Activated naive CD8-positive, alpha-beta T cell treated with anti-CD3 and anti-CD28 coated beads for 36 hours (primary cell): ENCODE data around the gene CENPS. TPM values are rescaled to one million over a fixed set of nuclear protein-coding genes. Genes with fewer than 3 reads are reported as not detected.

ENCODE experiments used
- DNase-seq: peaks from one replicate; pipeline ENCODE4 v3.0.0; 2021
- H3K27ac Mint-ChIP-seq: one replicate; pipeline ENCODE4 v1.8.0; 2022; ENCODE audit warnings: mild to moderate bottlenecking, moderate library complexity, mixed read lengths
- H3K27me3 Mint-ChIP-seq: one replicate; pipeline ENCODE4 v1.8.0; 2022; ENCODE audit warnings: mild to moderate bottlenecking, mixed read lengths
- H3K36me3 Mint-ChIP-seq: one replicate; pipeline ENCODE4 v1.8.0; 2021; ENCODE audit warnings: mild to moderate bottlenecking, mixed read lengths
- H3K4me1 Mint-ChIP-seq: one replicate; pipeline ENCODE4 v1.8.0; 2021; ENCODE audit warnings: mixed read lengths
- H3K4me3 Mint-ChIP-seq: one replicate; pipeline ENCODE4 v1.8.0; 2022; ENCODE audit warnings: mild to moderate bottlenecking, moderate library complexity, mixed read lengths
- H3K9me3 Mint-ChIP-seq: one replicate; pipeline ENCODE4 v1.8.0; 2022; ENCODE audit warnings: mixed read lengths
- total RNA-seq, 2 experiments: library from RNA; stranded (reverse); gene quantifications; one replicate each; pipeline ENCODE4 v1.2.3, GENCODE V29; 2021

CENPS gene
- total RNA-seq, 2 experiments from 2014 or later: 28.5 to 30.6 TPM

DNA sequence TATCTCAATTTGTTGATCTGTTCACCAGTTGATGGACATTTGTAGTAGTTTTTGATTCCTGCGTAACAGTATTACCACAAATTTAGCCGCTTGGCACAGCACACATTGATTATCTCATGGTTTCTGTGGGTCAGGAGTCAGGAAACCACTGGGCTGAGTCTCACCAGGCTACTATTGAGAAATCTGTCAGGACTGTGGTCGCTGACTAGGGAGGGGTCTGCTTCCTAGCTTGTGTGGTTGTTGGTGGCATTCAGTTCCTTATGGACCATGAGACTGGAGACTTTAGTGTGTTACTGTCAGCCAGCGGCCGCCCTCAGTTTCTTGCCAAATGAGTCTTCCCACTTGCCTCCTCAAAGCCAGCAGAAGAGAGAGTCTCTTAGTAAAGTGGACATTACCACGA, 54.3 kb downstream of the CENPS start:
- Mint-ChIP-seq H3K36me3 (peaks cover 6% of the 10 kb centered on the region), H3K9me3 (no peaks in the 10 kb centered on the region), H3K27ac (no peak overlapping the region), H3K27me3 (no peaks in the 10 kb centered on the region), H3K4me1 (peaks cover 12% of the 10 kb centered on the region), H3K4me3 (no peak overlapping the region)
- no peak for DNase-seq

GRCh38 chr1:10489291-10490055, 59.2 kb downstream of the CENPS start:
- peaks cover 6% of the 10 kb centered on the region for H3K36me3 Mint-ChIP-seq
- H3K9me3 Mint-ChIP-seq: no peaks in the 10 kb centered on the region
- H3K4me3 Mint-ChIP-seq: no peak overlapping the region
- peaks cover 13% of the 10 kb centered on the region for H3K4me1 Mint-ChIP-seq
- no peak for DNase-seq
- no peak overlapping the region for H3K27ac Mint-ChIP-seq
- H3K27me3 Mint-ChIP-seq: no peaks in the 10 kb centered on the region

DNA sequence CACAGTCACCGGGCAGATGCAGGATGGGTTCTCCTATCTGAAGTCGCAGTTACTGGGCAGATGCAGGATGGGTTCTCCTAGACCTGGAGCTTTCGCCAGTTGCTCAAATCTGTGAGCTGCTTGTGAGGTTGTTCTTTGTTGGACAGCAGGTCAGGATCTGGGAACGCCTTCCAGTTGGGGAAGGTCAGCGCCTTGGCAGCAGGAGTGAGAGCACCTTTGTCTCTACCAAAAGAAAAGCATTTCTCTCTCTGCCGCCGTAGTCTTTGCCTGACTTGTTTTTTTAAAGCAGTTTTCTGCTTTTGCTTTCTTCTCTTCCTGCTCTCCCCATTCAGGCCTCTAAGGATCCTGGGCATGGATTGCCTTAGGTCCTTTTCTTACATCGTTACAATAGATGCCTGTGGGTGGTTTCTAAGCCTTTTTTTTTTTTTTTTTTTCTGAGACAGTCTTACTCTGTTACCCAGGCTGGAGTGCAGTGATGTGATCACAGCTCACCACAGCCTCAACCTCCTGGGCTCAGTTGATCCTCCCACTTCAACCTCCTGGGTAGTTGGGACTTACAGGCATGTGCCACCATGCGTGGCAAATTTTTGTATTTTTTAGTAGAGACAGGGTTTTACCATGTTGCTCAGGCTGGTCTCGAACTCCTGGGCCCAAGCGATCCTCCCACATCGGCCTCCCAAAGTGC, 60.2 kb downstream of the CENPS start:
- H3K27me3 Mint-ChIP-seq: no peaks in the 10 kb centered on the region
- no peaks in the 10 kb centered on the region for H3K9me3 Mint-ChIP-seq
- peak overlapping the region; percentile 42 for H3K27ac Mint-ChIP-seq
- peaks cover 18% of the 10 kb centered on the region for H3K4me1 Mint-ChIP-seq
- peaks cover 5% of the 10 kb centered on the region for H3K36me3 Mint-ChIP-seq
- DNase-seq: no peak
- H3K4me3 Mint-ChIP-seq: no peak overlapping the region

Other genes starting within 250 kb of the CENPS start
- 10 to 100 TPM; 10.0 to 11.2 TPM for gene KIF1B, start 219.9 kb upstream of the CENPS start, total RNA-seq
- gene PGD, start 31.4 kb upstream of the CENPS start, total RNA-seq: 100 to 1,000 TPM; 135 TPM
- not detected for gene CORT, start 19.6 kb downstream of the CENPS start, total RNA-seq
- gene DFFA, start 42.1 kb downstream of the CENPS start, total RNA-seq: 100 to 1,000 TPM; 102 to 103 TPM
- 10 to 100 TPM; 19.1 to 19.6 TPM for gene PEX14, start 44.5 kb downstream of the CENPS start, total RNA-seq